OCI-LY1 (cell line): ENCODE data around the gene AUH.

Source experiments
- CTCF ChIP-seq: fragments of 200-600 bp; sonication (generic), shearing (Covaris generic); IDR thresholded peaks from 2 replicates; pipeline ENCODE4 v1.5.1; 2017; ENCODE audit warnings: mild to moderate bottlenecking, antibody characterized with exemption, low read length, moderate library complexity, mixed read lengths
- EZH2 ChIP-seq: fragments of 200-600 bp; sonication (generic), shearing (Covaris generic); IDR thresholded peaks from 2 replicates; pipeline ENCODE4 v1.8.0; 2017; ENCODE audit warnings: borderline replicate concordance, mixed run types, mild to moderate bottlenecking, antibody characterized with exemption, low read length, moderate library complexity, mixed read lengths

- no peak for TF ChIP-seq CTCF
- TF ChIP-seq EZH2: no peak
Observed at GRCh38 chr9:91211919-91212318, 149.8 kb downstream of the AUH start.
